Endothelial cell of hepatic sinusoid (primary cell): ENCODE results near the gene HCK.

Experiments used
- in situ Hi-C: cut with HindIII; loops from 2 replicates; pipeline ENCODE4 v1.10.0; 2017; ENCODE audit warnings: low sequenced_read_pairs

The HCK gene

GRCh38 chr20:32052090-32052777 is at the start of gene HCK:
Gene HCK, plus strand, starts transcription at chr20:32052242.
- in situ Hi-C loops = no loop called here

DNA sequence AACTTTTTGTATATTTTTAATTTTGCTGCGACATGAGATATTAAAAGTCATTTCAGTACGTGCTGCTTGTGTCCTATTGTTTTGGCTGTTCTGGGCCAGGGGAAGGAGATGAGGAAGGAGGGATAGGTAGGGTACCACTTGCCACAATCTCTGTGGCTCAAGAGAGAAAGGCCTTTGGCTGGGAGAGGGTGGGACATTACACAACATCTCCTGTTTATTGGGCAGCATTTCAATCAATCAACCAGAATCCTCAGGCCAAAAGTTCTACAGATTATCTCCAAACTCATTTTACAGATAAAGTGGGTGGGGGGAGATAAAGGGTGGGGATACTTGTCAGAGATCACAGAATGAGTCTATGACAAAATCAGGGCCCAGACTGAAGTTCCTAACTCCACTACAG is 48.7 kb upstream of the HCK start:
- in situ Hi-C loops = no loop called here

- in situ Hi-C loops = no loop called here
These were observed 47.1 kb upstream of the HCK start for GRCh38 chr20:32004963-32005362.

GRCh38 chr20:32006053-32006452 is 46.0 kb upstream of the HCK start:
- in situ Hi-C loops = no loop called here

DNA sequence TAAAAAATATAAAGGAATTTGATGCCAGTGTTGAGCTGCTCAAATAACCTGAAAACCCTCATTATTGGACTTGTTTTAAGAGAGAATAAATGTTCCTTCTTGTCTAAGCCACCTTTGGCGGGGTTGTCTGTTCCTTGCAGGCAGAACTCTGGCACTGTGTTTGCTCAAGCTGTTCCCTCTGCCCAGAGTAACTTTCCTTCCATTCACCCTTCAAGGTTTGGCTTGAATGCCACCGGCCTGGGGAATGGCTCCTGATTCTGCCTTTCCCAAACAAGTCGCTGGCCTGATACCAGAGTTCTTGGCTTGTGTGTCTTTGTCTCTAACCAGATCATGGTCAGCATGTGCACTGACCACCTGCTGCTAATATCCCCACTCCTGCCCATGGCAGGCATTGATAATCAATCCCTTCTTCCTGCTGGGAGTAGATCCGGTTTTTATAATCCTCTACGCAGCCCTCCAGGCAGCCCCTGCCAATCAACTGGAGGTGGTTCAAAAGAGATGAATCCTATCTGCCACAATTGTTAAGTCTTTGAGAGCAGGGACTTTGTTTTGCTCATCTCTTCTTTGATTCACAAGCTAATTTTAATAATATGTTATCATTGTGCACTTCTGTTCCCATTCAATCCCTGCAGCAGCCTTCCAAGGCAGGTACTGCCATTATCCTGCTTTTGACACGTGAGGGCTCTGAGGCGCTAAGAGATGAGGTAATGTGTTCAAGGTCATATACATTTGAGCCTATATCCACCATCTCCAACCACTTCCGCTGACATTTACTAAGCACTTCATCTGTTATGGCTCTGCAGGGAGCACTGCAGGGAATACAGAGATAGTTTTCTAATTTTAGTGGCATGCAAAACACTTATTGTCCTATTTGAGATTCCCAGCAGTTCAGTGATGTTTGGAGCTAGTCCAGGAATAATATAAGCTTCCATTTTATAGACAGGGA is 44.9 kb upstream of the HCK start:
- in situ Hi-C loops = no loop called here

GRCh38 chr20:32007787-32008616 is 44.0 kb upstream of the HCK start:
- in situ Hi-C loops = no loop called here

DNA sequence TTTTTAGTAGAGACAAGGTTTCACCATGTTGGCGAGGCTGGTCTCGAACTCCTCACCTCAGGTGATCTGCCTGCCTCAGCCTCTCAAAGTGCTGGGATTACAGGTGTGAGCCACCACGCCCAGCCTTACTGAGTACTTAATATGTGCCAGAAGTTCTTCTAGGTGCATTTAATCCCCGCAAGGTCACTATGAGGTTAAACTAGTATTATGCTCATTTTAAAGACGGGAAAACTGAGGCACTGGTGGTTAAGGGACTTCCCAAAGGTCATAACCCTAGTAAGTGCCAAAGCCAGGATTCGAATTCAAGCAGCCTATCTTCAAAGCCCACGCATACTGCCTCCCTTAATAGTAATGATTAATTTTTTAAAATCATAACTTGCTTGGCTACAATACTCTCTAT is 42.5 kb upstream of the HCK start:
- in situ Hi-C loops = no loop called here

- in situ Hi-C loops = no loop called here
These were observed 41.9 kb upstream of the HCK start, which contains the start of gene CCM2L for GRCh38 chr20:32010101-32010500. Gene CCM2L, plus strand, starts transcription at chr20:32010438. Its CDS starts 17 bp downstream, at chr20:32010455.

GRCh38 chr20:32010666-32011065 is 41.4 kb upstream of the HCK start:
- in situ Hi-C loops = no loop called here

DNA sequence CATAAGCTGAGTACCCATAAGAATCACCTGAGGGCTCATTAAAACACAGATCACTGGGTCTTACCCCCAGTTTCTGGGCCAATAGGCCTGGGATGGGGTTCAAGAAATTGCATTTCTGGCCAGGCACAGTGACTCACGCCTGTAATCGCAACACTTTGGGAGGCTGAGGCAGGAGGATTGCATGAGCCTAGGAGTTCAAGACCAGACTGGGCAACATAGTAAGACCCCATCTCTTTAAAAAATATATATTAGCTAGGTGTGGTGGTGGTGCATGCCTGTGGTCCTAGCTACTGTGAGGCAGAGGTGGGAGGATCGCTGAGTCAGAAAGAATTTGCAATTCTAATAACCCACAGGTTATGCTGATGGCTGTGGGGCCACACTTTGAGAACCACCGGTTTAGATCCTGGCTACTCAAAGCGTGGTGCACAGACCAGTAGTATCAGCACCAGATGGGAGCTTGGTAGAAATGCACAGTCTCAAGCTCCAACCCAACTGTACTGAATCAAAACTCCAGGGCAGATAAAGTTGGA is 39.8 kb upstream of the HCK start:
- in situ Hi-C loops = no loop called here

GRCh38 chr20:32013326-32013725 is 38.7 kb upstream of the HCK start:
- in situ Hi-C loops = no loop called here

DNA sequence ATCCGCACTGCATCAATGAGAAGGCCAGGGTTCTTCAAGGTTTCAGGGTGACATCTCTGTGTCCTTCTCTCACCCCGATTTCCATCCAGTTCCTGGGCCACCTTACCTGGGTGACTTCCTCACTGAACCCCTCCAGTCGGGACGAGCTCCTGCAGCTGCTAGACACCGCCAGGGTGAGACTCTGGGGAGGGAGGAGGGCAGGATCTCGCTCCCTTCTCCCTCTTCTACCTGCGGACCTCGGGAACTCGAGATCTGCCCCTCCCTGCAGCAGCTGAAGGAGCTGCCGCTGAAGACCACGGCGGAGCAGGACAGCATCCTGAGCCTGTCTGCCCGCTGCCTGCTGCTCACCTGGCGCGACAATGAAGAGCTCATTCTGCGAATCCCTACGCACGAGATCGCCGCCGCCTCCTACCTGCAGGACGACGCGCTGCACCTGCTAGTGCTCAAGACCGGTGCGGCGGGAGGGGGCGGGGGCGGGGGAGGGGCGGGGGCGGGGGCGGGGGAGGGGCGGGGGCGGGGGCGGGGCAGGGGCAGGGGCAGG is 34.3 kb upstream of the HCK start:
- in situ Hi-C loops = no loop called here

- in situ Hi-C loops = no loop called here
These were observed 33.5 kb upstream of the HCK start for GRCh38 chr20:32018269-32019155.

GRCh38 chr20:32019156-32019510 is 32.9 kb upstream of the HCK start:
- in situ Hi-C loops = no loop called here

GRCh38 chr20:32019563-32020463 is 32.2 kb upstream of the HCK start:
- in situ Hi-C loops = loop anchor here (10.0 kb wide), 1 partner anchor 65 kb away; no protein-coding TSS in a partner anchor

DNA sequence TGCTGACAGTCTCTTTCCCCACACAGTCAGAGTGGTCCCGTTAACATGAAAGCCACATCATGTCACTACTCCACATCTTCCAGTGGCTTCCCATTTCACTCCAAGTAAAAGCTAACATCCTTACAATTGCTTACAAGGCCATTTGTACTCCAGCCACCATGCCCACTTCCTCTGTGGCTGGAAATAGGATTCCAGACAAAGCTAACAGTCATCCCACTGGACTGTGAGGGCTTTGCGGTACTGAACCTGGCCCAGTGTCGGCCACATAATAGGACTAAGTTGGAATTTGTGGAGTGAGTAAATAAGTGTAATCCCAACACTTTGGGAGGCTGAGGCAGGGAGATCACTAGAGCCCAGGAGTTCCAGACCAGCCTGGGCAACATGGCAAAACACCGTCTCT is 31.0 kb upstream of the HCK start:
- in situ Hi-C loops = loop anchor here (10.0 kb wide), 1 partner anchor 64 kb away; no protein-coding TSS in a partner anchor

DNA sequence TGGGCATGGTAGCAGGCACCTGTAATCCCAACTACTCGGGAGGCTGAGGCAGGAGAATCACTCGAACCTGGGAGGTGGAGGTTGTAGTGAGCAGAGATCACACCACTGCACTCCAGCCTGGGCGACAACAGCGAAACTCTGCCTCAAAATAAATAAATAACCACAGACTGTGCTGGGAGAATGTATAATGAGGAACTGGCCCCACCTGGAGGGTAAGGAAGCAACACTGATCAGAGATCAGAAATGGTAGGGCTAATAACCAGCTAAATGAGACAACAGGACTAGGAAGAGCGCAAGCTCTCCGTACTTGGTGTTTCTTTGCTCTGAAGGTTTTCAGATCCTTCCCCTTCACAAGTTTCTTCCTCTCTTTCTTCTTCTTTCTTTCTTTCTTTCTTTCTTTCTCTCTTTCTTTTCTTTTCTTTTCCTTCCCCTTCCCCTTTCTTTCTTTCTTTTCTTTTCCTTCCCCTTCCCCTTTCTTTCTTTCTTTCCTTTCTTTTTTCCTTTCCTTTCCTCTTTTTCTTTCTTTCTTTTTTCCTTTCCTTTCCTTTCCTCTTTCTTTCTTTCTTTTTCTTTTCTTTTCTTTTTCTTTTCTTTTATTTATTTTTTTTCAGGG is 27.3 kb upstream of the HCK start:
- in situ Hi-C loops = loop anchor here (10.0 kb wide), 1 partner anchor 60 kb away; no protein-coding TSS in a partner anchor

DNA sequence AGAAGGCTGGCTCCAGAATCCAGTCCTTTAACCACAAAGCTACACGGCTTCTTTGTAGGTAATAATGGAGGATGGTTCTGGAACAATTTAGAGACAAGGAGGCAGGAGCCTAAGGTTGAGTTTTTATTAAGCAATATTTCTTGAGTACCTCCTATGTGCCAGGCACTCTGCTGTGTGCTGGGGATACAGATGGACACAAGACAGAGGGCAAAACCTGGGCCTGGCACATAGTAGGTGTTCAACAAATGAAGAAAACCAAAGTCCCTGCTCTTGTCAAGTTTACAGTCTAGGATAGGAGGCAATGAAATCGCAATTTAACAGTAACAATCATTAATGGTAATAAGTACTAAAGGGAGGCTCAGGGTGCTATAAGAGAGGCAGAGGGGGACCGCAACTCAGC is 24.4 kb upstream of the HCK start:
- in situ Hi-C loops = loop anchor here (10.0 kb wide), 1 partner anchor 57 kb away; no protein-coding TSS in a partner anchor
